ENCODE results near the gene REC114. TPM values are rescaled to one million over a fixed set of nuclear protein-coding genes. Genes with fewer than 3 reads are reported as not detected.

REC114 gene
- total and polyA plus RNA-seq, 2 experiments from 2014 or later, result not detected

DNA sequence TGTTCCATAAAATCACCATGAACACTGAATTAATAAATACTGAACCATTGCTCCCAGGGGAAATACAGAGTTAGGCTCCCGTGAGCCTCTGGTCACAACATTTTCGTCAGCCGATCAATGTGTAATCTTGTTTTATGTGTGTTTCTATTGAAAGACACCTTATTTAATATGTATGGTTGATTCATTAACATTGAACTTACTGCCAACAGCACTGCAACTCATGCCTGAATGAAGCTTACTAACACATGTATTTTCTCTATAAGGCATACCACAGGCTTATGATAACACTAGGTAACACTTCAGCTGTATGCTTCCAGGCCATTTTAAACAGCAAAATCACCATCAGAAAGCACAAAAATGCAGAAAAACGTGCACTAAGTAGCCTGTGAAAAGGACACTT is 9.1 kb upstream of the REC114 start (continued):
- TF ChIP-seq, protein P1, sequence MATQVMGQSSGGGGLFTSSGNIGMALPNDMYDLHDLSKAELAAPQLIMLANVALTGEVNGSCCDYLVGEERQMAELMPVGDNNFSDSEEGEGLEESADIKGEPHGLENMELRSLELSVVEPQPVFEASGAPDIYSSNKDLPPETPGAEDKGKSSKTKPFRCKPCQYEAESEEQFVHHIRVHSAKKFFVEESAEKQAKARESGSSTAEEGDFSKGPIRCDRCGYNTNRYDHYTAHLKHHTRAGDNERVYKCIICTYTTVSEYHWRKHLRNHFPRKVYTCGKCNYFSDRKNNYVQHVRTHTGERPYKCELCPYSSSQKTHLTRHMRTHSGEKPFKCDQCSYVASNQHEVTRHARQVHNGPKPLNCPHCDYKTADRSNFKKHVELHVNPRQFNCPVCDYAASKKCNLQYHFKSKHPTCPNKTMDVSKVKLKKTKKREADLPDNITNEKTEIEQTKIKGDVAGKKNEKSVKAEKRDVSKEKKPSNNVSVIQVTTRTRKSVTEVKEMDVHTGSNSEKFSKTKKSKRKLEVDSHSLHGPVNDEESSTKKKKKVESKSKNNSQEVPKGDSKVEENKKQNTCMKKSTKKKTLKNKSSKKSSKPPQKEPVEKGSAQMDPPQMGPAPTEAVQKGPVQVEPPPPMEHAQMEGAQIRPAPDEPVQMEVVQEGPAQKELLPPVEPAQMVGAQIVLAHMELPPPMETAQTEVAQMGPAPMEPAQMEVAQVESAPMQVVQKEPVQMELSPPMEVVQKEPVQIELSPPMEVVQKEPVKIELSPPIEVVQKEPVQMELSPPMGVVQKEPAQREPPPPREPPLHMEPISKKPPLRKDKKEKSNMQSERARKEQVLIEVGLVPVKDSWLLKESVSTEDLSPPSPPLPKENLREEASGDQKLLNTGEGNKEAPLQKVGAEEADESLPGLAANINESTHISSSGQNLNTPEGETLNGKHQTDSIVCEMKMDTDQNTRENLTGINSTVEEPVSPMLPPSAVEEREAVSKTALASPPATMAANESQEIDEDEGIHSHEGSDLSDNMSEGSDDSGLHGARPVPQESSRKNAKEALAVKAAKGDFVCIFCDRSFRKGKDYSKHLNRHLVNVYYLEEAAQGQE (IDR thresholded peaks at IDR 0.05; ENCODE audit: unreplicated experiment), result no peak

DNA sequence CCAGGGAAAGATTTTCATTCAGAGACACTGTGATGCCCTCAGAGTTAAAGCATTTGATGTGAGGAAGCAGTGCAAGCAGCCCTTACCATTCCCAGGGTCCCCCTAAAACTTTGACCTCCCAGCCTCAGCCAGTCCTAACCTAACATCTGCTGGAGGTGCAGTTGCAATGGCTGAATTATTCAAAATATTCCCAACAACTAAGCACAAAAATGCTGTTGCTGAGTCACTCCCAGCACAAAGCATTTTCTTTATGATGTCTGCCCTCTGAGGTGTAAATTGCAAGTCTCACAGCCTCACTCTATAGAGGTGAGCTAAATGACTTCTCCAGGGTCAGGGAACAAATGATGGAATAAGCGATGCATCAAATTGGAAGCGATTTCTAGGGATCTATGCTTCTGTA is 6.4 kb upstream of the REC114 start:
- Histone ChIP-seq H3K9me2 (ENCODE audit: insufficient read depth) (no peaks in the 10 kb centered on the region), H3K79me2 (replicated peaks; ENCODE audit: insufficient read depth) (no peaks in the 10 kb centered on the region), H3K4me2 (no peak overlapping the region), H3K27me3 (ENCODE audit: insufficient read depth) (no peaks in the 10 kb centered on the region), H4K20me1 (replicated peaks; ENCODE audit: insufficient read depth) (no peaks in the 10 kb centered on the region), H3K4me3 (no peak overlapping the region), H2AFZ (0 out of 2 replicates have a peak overlapping the region, but pooled peaks have one; percentile 11), H3F3A (replicated peaks; ENCODE audit: low read depth) (no peaks in the 10 kb centered on the region), H3K36me3 (ENCODE audit: insufficient read depth) (no peaks in the 10 kb centered on the region), H3K4me1 (ENCODE audit: insufficient read depth) (no peaks in the 10 kb centered on the region), H3K27ac (ENCODE audit: low read depth) (no peak overlapping the region)
- Mint-ChIP-seq H3K4me3 (no peak overlapping the region), H3K27me3 (ENCODE audit: insufficient read depth, low read depth, poor library complexity) (peaks cover 3% of the 10 kb centered on the region), H3K4me1 (peaks cover 16% of the 10 kb centered on the region; the same call in 2 of the 3 replicates), H3K27ac (no peak overlapping the region), H3K9me3 (no peaks in the 10 kb centered on the region), H3K36me3 (ENCODE audit: low read depth) (no peaks in the 10 kb centered on the region)
- no peak for TF ChIP-seq EZH2phosphoT487 (IDR thresholded peaks at IDR 0.05; ENCODE audit: unreplicated experiment)
- TF ChIP-seq, protein P2, sequence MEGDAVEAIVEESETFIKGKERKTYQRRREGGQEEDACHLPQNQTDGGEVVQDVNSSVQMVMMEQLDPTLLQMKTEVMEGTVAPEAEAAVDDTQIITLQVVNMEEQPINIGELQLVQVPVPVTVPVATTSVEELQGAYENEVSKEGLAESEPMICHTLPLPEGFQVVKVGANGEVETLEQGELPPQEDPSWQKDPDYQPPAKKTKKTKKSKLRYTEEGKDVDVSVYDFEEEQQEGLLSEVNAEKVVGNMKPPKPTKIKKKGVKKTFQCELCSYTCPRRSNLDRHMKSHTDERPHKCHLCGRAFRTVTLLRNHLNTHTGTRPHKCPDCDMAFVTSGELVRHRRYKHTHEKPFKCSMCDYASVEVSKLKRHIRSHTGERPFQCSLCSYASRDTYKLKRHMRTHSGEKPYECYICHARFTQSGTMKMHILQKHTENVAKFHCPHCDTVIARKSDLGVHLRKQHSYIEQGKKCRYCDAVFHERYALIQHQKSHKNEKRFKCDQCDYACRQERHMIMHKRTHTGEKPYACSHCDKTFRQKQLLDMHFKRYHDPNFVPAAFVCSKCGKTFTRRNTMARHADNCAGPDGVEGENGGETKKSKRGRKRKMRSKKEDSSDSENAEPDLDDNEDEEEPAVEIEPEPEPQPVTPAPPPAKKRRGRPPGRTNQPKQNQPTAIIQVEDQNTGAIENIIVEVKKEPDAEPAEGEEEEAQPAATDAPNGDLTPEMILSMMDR (conservative IDR thresholded peaks at IDR 0.05; ENCODE audit: low read depth in 2 of 2), result no peak
- no peak for DNase-seq (ENCODE audit: low spot score)
- no peak for ATAC-seq

DNA sequence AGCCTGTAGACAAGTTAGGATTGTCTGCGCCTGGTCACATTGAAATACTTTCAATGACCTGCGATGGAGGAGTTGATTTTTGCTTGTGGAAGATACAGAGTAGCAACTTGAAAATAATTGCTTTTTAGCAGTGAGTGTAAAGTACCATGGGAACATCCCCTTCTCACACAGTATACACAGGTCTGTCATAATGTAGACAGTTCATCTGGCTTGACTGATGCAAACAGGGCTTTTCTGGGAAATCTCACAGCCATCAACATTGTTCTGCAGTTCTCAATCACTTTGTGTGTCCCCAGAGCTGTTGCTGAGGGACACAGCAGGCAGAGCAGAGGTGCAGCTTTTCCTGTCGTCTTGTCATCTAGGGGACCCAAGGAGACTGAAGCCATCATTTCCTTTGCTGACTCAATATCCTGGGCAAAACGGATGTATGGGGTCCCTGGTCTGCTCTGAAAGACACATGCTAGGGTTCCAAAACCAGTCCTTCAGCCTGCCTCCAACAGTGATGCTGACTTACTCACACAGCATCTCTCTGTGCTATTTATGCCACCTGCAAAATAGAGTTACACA is 5.3 kb upstream of the REC114 start:
- ATAC-seq, result no peak
- Histone ChIP-seq H3K9me2 (ENCODE audit: insufficient read depth) (no peaks in the 10 kb centered on the region), H3K27ac (ENCODE audit: low read depth) (no peak overlapping the region), H3F3A (replicated peaks; ENCODE audit: low read depth) (no peaks in the 10 kb centered on the region), H3K36me3 (ENCODE audit: insufficient read depth) (no peaks in the 10 kb centered on the region), H3K4me2 (no peak overlapping the region), H3K4me3 (no peak overlapping the region), H3K4me1 (ENCODE audit: insufficient read depth) (no peaks in the 10 kb centered on the region), H4K20me1 (replicated peaks; ENCODE audit: insufficient read depth) (no peaks in the 10 kb centered on the region), H2AFZ (peak overlapping the region; percentile 80; the same call in 1 of the 2 replicates), H3K79me2 (replicated peaks; ENCODE audit: insufficient read depth) (no peaks in the 10 kb centered on the region), H3K27me3 (ENCODE audit: insufficient read depth) (no peaks in the 10 kb centered on the region)
- no peak for DNase-seq (ENCODE audit: low spot score)
- Mint-ChIP-seq H3K9me3 (no peaks in the 10 kb centered on the region), H3K4me3 (no peak overlapping the region), H3K36me3 (ENCODE audit: low read depth) (no peaks in the 10 kb centered on the region), H3K27me3 (ENCODE audit: insufficient read depth, low read depth, poor library complexity) (peaks cover 3% of the 10 kb centered on the region), H3K4me1 (peaks cover 16% of the 10 kb centered on the region; the same call in 2 of the 3 replicates), H3K27ac (peak overlapping the region; percentile 53; the same call in 1 of the 2 replicates)
- TF ChIP-seq, protein P2 (conservative IDR thresholded peaks at IDR 0.05; ENCODE audit: low read depth in 2 of 2), result no peak
- TF ChIP-seq EZH2 (IDR thresholded peaks at IDR 0.05; ENCODE audit: low read depth, unreplicated experiment) (no peak), CREB1 (CRISPR knock-in tag; IDR thresholded peaks at IDR 0.05; ENCODE audit: low read depth) (no peak), NANOG (IDR thresholded peaks at IDR 0.05; ENCODE audit: borderline replicate concordance) (no peak), POLR2AphosphoS5 (IDR thresholded peaks at IDR 0.05; ENCODE audit: low read depth) (no peak), ZNF114 (CRISPR knock-in tag; IDR thresholded peaks at IDR 0.05) (no peak), JUNB (IDR thresholded peaks at IDR 0.05; ENCODE audit: unreplicated experiment) (no peak), EZH2phosphoT487 (IDR thresholded peaks at IDR 0.05; ENCODE audit: unreplicated experiment) (no peak), ZNF331 (CRISPR knock-in tag; IDR thresholded peaks at IDR 0.05; ENCODE audit: low read depth) (no peak)
- TF ChIP-seq, protein P3, sequence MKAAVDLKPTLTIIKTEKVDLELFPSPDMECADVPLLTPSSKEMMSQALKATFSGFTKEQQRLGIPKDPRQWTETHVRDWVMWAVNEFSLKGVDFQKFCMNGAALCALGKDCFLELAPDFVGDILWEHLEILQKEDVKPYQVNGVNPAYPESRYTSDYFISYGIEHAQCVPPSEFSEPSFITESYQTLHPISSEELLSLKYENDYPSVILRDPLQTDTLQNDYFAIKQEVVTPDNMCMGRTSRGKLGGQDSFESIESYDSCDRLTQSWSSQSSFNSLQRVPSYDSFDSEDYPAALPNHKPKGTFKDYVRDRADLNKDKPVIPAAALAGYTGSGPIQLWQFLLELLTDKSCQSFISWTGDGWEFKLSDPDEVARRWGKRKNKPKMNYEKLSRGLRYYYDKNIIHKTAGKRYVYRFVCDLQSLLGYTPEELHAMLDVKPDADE (IDR thresholded peaks at IDR 0.05), result no peak
